Fibroblast of peridontal ligament (primary cell): ENCODE results near the gene SEMA4C.

Source experiments
- DNase-seq: peaks from one replicate; pipeline ENCODE4 v3.0.0-alpha.2; 2010; ENCODE audit errors: extremely low read depth

SEMA4C gene

DNA sequence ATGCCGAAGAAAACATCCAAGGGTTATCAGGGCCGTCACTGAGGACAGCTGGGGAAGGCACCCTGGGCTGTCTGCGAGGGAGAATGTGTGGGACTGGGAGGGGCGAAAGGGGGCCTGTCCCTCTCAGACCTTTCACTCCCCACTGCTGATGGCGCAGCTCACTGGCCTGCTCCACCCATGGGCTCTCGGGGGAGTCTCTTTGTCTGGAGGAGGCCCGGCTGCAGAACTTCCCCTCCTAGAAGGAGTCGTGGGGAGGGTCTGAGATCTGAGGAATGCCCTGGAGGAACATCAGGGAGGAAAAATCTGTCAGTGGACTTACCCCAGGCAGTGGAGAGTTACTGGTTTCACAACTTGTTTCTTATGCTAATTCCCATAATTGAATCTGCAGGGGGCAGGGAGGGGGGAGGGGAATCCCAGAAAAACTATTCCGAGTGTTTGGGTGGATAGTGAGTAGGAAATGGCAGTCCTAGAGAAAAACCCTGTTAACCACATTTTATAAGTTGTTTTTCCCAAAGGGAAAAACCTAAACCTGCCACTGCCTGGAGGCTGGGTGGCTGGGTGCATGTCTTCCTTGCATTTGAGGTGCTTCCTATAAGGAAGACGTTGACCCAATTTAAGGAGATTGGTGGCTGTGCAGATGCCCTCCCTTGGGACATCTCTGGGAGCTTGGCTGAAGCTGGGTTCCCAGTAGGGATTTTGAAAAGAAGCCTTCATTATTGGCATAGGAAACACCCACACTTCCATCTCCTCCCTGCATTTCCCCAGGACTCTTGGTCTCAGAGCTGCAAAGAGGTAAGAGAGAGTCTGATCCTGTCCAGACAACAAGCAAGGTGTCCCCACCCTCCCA is 11.7 kb upstream of the SEMA4C start:
- no peak for DNase-seq

DNA sequence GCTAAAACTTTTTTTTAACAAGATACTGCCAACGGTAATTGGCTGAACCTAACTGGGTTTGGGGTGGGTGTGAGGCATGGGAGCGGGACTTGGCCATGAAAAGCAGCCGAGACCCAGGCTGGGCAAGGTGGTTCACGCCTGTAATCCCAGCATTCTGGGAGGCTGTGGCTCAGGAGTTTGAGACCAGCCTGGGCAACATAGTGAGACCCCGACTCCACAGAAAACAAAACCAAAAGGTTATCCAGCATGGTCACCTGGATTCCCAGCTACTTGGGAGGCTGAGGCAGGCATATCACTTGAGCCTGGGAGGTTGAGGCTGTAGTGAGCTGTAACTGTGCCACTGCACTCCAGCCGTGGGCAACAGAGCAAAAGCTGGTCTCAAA is 11.0 kb upstream of the SEMA4C start:
- no peak for DNase-seq

DNA sequence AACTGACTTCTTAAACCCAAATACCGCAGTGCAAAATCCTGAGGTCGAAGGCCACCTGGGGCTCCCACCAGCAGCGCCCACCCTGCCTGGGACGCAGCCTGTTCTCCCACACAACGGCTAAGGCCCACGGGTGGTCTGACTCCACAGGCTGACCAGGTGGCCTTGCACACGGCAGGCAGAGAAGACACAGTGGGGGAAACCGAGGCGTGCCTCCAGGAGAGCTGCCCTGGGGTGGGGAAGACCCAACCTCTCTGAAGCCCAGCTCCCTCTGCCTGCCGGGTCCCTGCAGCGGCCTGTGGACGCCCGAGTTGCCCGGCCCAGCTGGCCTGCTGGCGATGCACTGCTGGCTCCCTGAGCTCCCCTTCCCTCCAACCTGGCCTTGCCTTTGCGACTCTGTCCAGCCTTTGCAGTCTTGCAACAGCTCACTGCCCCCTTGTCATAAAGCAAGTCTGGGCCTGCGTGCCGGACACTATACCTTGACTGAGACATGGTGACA is 9.7 kb upstream of the SEMA4C start:
- no peak for DNase-seq

- DNase-seq = no peak
Measured at GRCh38 chr2:96878796-96879544, 9.1 kb upstream of the SEMA4C start.

- no peak for DNase-seq
Measured at GRCh38 chr2:96878171-96878570, 8.3 kb upstream of the SEMA4C start.

- no peak for DNase-seq
Measured at GRCh38 chr2:96877631-96878092, 7.8 kb upstream of the SEMA4C start.

GRCh38 chr2:96877042-96877451 is 7.2 kb upstream of the SEMA4C start:
- DNase-seq = no peak

GRCh38 chr2:96876269-96877041 is 6.6 kb upstream of the SEMA4C start:
- peak; percentile 85 for DNase-seq

DNA sequence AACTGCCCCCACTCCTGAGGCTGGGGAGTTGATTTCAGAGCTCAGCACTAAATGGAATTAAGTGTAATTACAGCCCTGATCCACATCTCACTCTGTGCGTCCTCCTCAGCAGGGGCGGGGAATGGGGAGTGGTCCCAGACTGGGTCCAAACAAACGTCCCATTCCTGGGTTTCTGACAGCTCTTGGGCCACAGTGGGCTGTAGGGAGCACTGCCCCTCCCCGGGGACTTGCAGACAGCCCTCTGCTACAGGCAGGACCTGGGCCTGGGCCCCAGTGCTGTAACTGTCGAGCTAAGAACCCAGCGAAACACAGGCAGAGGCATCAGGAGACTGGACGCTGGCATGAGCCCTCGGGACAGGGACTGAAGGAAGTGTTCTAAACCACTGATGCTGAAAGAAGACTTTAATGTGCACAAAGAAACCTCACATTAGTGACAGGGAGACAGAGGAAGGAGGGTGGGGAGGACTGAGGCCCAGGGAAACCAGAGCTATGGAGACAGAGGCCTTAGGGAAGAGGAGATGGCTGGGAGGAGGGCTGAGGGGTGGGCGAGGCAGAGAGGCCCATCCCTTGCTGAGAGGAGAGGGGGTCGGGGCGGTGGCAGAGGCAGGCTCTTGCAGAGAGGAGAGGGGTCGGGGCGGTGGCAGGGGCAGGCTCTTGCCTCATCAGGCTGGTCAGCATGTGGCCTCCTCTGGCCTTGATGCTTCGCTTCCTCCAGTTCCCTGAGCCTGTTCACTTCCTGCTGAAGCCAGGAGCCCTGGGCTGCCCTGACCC is 5.8 kb upstream of the SEMA4C start:
- DNase-seq = no peak

GRCh38 chr2:96874198-96874831 is 4.4 kb upstream of the SEMA4C start:
- no peak for DNase-seq

DNA sequence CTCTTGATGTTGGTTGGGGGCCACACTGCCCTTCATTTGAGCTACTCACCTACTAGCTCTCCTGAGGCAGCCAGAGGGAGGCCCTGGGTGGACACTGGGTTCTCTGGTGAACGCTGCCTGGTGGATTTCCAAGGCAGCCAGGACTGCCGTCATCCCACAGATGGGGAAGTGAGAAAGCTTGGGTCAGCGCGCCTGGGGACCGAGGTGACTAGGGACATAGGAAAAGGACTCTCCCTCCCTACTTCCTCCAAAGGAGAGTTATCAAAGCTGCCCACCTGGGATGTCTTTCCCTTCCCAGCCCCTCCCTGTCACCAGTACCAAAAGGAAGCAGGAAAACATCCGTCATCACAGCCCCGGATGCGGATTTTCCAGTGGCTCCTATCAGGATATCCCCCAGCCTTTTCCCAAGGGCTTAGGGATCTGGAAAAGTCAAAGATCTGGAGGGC is 3.8 kb upstream of the SEMA4C start:
- no peak for DNase-seq

DNA sequence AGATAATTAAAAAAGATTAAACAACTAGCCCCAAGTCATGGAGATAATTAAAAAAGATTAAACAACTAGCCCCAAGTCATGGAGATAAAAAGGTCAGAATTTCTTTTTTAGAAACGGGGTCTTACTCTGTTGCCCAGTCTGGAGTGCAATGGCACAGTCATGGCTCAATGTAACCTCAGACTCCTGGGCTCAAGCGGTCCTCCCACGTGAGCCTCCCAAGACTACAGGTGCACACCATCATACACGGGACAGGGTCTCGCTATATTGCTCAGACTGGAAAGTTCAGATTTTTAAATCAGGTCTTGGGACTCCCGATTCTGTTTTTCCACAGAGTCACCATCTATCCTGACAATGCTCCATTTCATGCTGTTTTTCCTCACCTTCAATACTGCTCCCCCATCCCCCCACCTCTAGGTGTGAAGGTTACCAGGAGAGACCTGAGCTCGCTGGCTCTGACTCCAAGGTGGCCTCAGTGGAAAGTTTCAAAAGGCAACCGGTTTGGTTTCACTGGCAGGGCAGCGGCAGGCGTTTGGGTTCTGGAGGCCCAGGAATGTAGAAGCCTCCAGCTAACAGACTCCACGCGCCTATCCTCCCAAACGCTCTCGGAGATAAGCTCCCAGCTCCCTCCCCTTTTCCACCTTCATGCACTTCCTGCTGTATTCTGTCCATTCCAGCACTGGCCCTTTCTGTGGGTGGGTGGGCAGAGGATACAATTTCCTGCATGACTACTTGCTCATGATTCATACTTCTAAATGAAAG is 2.9 kb upstream of the SEMA4C start:
- DNase-seq = no peak

DNA sequence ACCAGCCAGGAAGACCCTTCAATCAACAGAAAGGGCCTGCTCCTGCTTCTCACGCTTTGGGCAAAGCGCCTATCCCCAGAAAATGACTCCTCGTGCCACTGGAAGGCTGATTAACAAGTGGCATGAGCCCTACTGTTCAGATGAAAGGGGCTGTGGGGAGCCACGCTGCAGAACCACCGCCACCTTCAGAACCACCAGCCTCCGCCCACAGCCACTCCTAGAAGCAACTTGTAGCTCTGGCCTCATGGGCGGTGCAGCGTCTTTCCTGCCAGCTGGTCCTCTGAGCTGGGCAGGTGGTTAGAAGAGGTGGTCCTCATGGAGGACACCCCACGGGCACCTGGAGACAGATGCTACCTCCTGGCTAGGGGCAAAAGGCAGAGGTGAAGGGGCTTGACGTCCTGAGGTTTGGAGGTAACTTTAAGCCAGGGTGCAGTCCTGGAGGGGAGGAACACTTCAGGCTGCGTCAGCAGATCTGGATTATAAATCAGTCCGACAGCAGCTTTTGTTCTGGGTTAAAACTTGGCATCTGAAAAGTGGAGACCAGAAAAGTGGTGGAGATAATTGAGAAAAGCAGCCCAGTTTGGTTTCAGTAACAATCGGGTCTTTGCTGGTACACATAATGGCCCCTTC is 861 bp upstream of the SEMA4C start:
- DNase-seq = no peak

GRCh38 chr2:96869281-96869821 is 529 bp downstream of the SEMA4C start:
- DNase-seq = peak; percentile 72

DNA sequence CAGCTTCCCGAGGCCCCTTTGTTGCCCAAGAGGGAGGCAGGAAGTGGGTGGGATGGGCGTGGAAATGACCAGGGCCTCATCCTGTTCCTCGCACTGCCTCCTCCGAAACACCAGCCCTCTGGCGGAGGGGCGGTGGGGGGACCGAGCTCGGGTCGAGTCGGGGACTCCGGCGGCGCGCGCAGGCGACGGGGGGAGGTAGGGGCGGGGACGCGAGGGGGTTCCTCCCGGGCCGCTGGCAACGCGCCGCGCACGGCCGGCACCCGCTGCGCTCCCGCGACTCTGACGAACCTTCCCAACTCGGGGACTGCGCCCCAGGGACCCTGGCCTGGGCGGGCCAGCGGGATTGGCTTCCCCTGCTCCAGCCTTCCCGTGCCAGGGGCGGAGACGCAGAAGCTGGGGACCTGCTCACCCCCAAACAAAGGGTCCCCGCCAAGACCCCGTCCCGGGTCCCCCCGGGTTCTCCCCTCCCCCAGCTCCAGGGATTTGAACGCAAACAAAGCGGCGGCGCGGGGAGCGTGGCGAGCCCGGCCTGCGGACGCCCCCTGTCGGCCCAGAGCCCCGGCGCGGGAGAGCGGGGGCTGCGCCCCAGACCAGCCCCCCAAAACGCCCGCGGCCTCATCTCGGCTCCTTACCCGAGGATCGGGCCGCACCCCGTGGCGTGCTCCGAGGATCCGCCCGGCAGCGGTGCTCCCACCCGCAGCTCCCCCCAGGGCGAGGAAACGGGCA is 1.2 kb downstream of the SEMA4C start:
- peak; percentile 86 for DNase-seq

- DNase-seq = no peak
Measured at GRCh38 chr2:96867756-96868554, 1.9 kb downstream of the SEMA4C start.

DNA sequence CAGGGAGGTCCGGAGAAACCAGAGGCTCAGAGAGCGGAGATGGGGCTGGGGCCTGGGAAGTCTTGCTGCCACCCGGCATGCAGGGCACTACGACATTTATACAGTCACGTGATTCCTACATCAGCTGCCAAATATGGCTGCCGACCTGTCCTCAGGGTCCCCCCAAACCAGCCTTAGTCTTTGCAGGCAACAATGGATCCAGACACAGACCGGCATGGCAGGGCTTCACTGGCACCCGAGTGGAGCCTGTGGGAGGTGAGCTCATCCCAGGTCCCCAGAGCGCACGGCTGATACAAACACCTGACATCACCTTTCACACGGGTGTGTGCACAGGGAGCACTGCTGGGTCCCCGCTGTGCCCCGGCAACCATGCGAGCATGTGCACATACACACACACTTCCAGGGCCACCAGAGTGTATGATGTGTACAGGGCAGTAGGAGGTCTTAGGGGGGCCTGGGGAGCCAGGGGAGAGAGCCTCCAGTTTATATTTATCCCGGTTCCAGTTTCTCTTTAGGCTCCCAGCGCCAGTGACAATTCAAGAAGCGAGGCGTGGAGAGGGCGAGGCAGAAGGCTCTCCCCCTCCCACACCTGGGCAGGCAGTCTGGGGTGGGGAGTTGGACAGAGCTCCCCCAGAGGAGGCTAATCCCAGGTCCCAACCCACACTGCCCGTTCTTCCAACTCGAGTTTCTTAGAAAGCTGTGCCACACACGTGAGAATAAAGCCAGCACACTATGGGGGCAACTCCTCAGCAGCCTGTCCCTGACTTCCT is 2.7 kb downstream of the SEMA4C start:
- no peak for DNase-seq
